Neural cell (in vitro differentiated cells): Measurements from ENCODE around the gene ZDHHC16. TPM values are rescaled to one million over a fixed set of nuclear protein-coding genes. Genes with fewer than 3 reads are reported as not detected.

ENCODE experiments used
- H2AFZ ChIP-seq: fragments of 200-600, 300-800 bp; sonication (generic), shearing (Covaris generic); 2 replicates; pipeline ENCODE4 v1.6.0; 2014; ENCODE audit warnings: low read depth, mild to moderate bottlenecking, antibody characterized with exemption, low read length, moderate library complexity
- H3F3A ChIP-seq: fragments of 200-600 bp; shearing (Covaris generic); 2 replicates; pipeline ENCODE4 v1.6.1; 2016; ENCODE audit warnings: mild to moderate bottlenecking, moderate library complexity, mixed read lengths, antibody characterized with exemption, low read length; ENCODE audit not compliant: insufficient read depth, poor library complexity, severe bottlenecking
- H3K27ac ChIP-seq: fragments of 200-600, 300-800 bp; sonication (generic), shearing (Covaris generic); 2 replicates; pipeline ENCODE4 v1.5.1; 2014; ENCODE audit warnings: mild to moderate bottlenecking, low read length, moderate library complexity
- H3K27me3 ChIP-seq: fragments of 300-800, 200-600 bp; sonication (generic), shearing (Covaris generic); 2 replicates; pipeline ENCODE4 v1.6.0; 2014; ENCODE audit warnings: mild to moderate bottlenecking, low read depth, low read length, moderate library complexity; ENCODE audit not compliant: insufficient read depth
- H3K36me3 ChIP-seq: fragments of 300-800, 200-600 bp; sonication (generic), shearing (Covaris generic); 2 replicates; pipeline ENCODE4 v1.5.1; 2014; ENCODE audit warnings: mild to moderate bottlenecking, antibody characterized with exemption, low read length, moderate library complexity; ENCODE audit not compliant: insufficient read depth
- H3K4me2 ChIP-seq: fragments of 300-800, 200-600 bp; sonication (generic), shearing (Covaris generic); 2 replicates; pipeline ENCODE4 v1.6.0; 2014; ENCODE audit warnings: mild to moderate bottlenecking, low read length
- H3K4me3 ChIP-seq: fragments of 300-800, 200-600 bp; sonication (generic), shearing (Covaris generic); 2 replicates; pipeline ENCODE4 v1.5.1; 2014; ENCODE audit warnings: mild to moderate bottlenecking, low read length, moderate library complexity
- H3K79me2 ChIP-seq: fragments of 200-600 bp; shearing (Covaris generic); replicated peaks from 2 replicates; pipeline ENCODE4 v1.6.0; 2014; ENCODE audit warnings: mild to moderate bottlenecking, low read length, moderate library complexity; ENCODE audit not compliant: insufficient read depth
- H3K9ac ChIP-seq: fragments of 300-800, 200-600 bp; sonication (generic), shearing (Covaris generic); 2 replicates; pipeline ENCODE4 v1.6.1; 2016; ENCODE audit warnings: mild to moderate bottlenecking, low read length, mixed read lengths
- H3K9me2 ChIP-seq: fragments of 200-600 bp; shearing (Covaris generic); 2 replicates; pipeline ENCODE4 v1.6.1; 2016; ENCODE audit warnings: mild to moderate bottlenecking, low read length, mixed read lengths; ENCODE audit not compliant: insufficient read depth
- H3K9me3 ChIP-seq: fragments of 200-600, 300-800 bp; sonication (generic), shearing (Covaris generic); 2 replicates; pipeline ENCODE4 v1.6.1; 2016; ENCODE audit warnings: mild to moderate bottlenecking, mixed run types, low read length, moderate library complexity, mixed read lengths
- H4K20me1 ChIP-seq: fragments of 200-600 bp; shearing (Covaris generic); 2 replicates; pipeline ENCODE4 v1.6.1; 2016; ENCODE audit warnings: mild to moderate bottlenecking, mixed run types; ENCODE audit not compliant: insufficient read depth
- EP300 ChIP-seq: fragments of 450-650 bp; conservative IDR thresholded peaks from 2 replicates; pipeline ENCODE4 v1.6.1; 2014; ENCODE audit warnings: antibody characterized with exemption, mild to moderate bottlenecking, moderate library complexity; ENCODE audit not compliant: poor library complexity, severe bottlenecking
- EZH2 ChIP-seq: fragments of 200-600, 300-800 bp; shearing (Covaris generic), sonication (generic); IDR thresholded peaks from 2 replicates; pipeline ENCODE4 v1.6.1; 2014; ENCODE audit warnings: antibody characterized with exemption, low read length, borderline replicate concordance, mild to moderate bottlenecking; ENCODE audit not compliant: insufficient read depth, poor library complexity, severe bottlenecking
- MXI1 ChIP-seq: fragments of 450-650 bp; conservative IDR thresholded peaks from 2 replicates; pipeline ENCODE4 v1.6.1; 2014; ENCODE audit warnings: antibody characterized with exemption, mild to moderate bottlenecking; ENCODE audit not compliant: poor library complexity, severe bottlenecking
- POLR2AphosphoS5 ChIP-seq: IDR thresholded peaks from 2 replicates; pipeline ENCODE4 v1.6.1; 2012
- RAD21 ChIP-seq: fragments of 450-650 bp; conservative IDR thresholded peaks from 2 replicates; pipeline ENCODE4 v1.6.1; 2014; ENCODE audit warnings: antibody characterized with exemption, mild to moderate bottlenecking, moderate library complexity
- REST ChIP-seq: IDR thresholded peaks from 2 replicates; pipeline ENCODE4 v1.6.1; 2012; ENCODE audit warnings: borderline replicate concordance
- SMC3 ChIP-seq: fragments of 450-650 bp; conservative IDR thresholded peaks from 2 replicates; pipeline ENCODE4 v1.6.1; 2014; ENCODE audit warnings: antibody characterized with exemption, mild to moderate bottlenecking, moderate library complexity; ENCODE audit not compliant: poor library complexity
- TAF1 ChIP-seq: IDR thresholded peaks from 2 replicates; pipeline ENCODE4 v1.6.1; 2012; ENCODE audit warnings: low read depth
- polyA plus RNA-seq: library from polyadenylated mRNA; depleted of rRNA; stranded (reverse); fragments of >200 nt; gene quantifications from 2 replicates; pipeline ENCODE4 v1.2.3, GENCODE V29; 2014
- TF ChIP-seq, protein P1 (sequence below): fragments of 450-650 bp; IDR thresholded peaks from 2 replicates; pipeline ENCODE4 v1.5.1; 2014; ENCODE audit warnings: antibody characterized with exemption, mild to moderate bottlenecking, moderate library complexity; ENCODE audit not compliant: poor library complexity, severe bottlenecking

ZDHHC16 gene
- polyA plus RNA-seq, 1 donor from 2014 or later, result 34.3 TPM

- no peaks in the 10 kb centered on the region for H4K20me1 ChIP-seq
- H3K9me2 ChIP-seq, result no peaks in the 10 kb centered on the region
- H3K9me3 ChIP-seq, result no peaks in the 10 kb centered on the region
- H3K79me2 ChIP-seq, result peaks cover 2% of the 10 kb centered on the region
- no peak for TF ChIP-seq SMC3
- no peak for TF ChIP-seq REST
- no peak for TF ChIP-seq RAD21
- TF ChIP-seq EZH2, result no peak
- no peak for TF ChIP-seq EP300
- no peak for TF ChIP-seq POLR2AphosphoS5
- TF ChIP-seq MXI1, result no peak
- TF ChIP-seq TAF1, result no peak
- peaks cover 36% of the 10 kb centered on the region for H3K27me3 ChIP-seq
- H3K9ac ChIP-seq, result no peak overlapping the region
- peaks cover 5% of the 10 kb centered on the region for H3F3A ChIP-seq
- no peak overlapping the region for H2AFZ ChIP-seq
- no peak overlapping the region for H3K4me2 ChIP-seq
- H3K27ac ChIP-seq, result no peak overlapping the region
- H3K4me3 ChIP-seq, result no peak overlapping the region
- no peaks in the 10 kb centered on the region for H3K36me3 ChIP-seq
Observed at GRCh38 chr10:97502916-97503315, 56.9 kb downstream of the ZDHHC16 start.

DNA sequence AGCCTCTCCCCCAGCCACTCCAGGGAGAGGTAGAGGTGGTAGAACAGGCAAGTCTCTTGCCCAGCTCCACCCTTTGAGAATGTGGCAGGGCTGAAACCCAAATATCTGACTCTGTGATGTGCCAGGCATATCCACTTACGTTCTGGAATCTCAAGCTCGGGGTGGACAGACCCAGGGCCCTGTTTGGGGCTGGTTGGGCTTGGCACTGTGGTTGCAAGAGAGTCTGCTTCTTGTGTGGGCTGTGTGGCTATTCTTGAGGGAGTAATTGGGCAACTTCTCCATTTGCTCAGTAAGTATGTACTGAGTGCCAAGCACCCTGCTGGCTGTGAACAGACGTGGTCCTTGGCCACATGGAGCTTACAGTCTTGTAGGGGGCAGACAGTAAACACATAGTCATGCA is 57.4 kb downstream of the ZDHHC16 start:
- Histone ChIP-seq H4K20me1 (no peaks in the 10 kb centered on the region), H3K9me3 (no peaks in the 10 kb centered on the region), H3K27ac (no peak overlapping the region), H3K9ac (no peak overlapping the region), H2AFZ (no peak overlapping the region), H3K9me2 (no peaks in the 10 kb centered on the region), H3K27me3 (peaks cover 36% of the 10 kb centered on the region), H3F3A (peaks cover 5% of the 10 kb centered on the region), H3K4me2 (no peak overlapping the region), H3K36me3 (no peaks in the 10 kb centered on the region), H3K4me3 (no peak overlapping the region), H3K79me2 (no peaks in the 10 kb centered on the region)
- TF ChIP-seq SMC3 (no peak), EP300 (no peak), RAD21 (no peak), TAF1 (no peak), REST (no peak), EZH2 (no peak), POLR2AphosphoS5 (no peak), MXI1 (no peak)
- TF ChIP-seq, protein P1, sequence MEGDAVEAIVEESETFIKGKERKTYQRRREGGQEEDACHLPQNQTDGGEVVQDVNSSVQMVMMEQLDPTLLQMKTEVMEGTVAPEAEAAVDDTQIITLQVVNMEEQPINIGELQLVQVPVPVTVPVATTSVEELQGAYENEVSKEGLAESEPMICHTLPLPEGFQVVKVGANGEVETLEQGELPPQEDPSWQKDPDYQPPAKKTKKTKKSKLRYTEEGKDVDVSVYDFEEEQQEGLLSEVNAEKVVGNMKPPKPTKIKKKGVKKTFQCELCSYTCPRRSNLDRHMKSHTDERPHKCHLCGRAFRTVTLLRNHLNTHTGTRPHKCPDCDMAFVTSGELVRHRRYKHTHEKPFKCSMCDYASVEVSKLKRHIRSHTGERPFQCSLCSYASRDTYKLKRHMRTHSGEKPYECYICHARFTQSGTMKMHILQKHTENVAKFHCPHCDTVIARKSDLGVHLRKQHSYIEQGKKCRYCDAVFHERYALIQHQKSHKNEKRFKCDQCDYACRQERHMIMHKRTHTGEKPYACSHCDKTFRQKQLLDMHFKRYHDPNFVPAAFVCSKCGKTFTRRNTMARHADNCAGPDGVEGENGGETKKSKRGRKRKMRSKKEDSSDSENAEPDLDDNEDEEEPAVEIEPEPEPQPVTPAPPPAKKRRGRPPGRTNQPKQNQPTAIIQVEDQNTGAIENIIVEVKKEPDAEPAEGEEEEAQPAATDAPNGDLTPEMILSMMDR, result no peak
